HG02610 (cell line): Measurements from ENCODE around the gene IMMP2L.

ENCODE experiments used
- ATAC-seq: cut with Tn5 transposase; IDR thresholded peaks from one replicate; pipeline ENCODE4 v1.9.1; 2021; ENCODE audit warnings: mild to moderate bottlenecking, moderate library complexity; ENCODE audit not compliant: unreplicated experiment

Gene IMMP2L

DNA sequence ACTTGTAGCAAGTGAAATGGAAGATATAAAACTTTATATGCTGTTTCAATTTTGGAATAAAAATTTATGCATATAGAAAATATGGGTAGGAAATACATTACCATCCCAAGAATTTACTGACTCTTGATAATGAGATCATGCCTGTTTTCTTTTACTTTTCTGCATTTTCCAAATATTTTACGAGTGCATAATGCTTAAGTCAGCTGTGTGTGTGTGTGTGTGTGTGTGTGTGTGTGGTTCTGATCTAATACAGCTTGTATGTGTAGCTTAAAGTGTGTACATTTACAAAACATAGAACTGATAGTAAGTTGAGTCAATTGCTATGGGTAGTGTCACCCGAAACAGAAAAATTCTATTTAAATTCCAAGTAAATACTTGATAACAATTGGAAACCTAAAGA lies 787.2 kb downstream of the IMMP2L start:
- ATAC-seq: no peak

DNA sequence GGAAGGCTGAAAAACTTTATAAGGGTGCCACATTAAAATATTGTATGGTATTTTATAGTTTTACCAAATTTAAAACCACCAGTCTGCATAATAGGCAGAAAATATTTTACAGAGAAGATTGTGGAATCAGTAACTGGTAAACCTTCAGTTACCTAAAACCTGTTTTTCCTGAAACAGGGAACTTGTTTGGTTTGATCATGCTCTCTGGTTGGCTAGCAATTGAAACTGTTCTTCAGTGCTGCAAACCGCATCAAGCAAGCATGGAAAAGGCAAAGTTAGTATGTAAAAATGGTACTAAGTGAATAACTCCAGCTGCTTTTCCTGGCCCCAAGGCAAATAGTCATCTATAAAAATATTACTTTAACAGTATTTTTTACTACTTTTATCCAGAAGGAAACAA lies 788.2 kb downstream of the IMMP2L start:
- no peak for ATAC-seq

GRCh38 chr7:110772615-110773014 lies 789.7 kb downstream of the IMMP2L start:
- no peak for ATAC-seq

DNA sequence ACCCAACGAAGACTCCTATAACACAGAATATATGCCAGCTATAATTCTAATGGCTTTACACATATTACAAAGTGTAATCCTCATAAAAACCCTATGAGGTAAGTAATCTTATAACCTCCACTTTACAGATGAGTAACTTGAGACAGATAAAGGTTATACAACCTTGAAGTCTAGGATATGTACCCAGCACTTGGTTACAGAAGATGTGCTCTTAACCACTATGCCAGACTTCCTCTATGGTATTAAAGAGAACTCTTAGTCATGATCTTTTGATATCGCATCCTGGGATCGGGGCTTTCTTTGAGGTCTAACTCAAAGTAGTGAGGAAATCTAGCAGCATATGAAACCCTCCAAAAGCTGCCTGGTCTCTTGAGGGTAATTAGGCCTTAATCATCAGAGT lies 790.6 kb downstream of the IMMP2L start:
- no peak for ATAC-seq

DNA sequence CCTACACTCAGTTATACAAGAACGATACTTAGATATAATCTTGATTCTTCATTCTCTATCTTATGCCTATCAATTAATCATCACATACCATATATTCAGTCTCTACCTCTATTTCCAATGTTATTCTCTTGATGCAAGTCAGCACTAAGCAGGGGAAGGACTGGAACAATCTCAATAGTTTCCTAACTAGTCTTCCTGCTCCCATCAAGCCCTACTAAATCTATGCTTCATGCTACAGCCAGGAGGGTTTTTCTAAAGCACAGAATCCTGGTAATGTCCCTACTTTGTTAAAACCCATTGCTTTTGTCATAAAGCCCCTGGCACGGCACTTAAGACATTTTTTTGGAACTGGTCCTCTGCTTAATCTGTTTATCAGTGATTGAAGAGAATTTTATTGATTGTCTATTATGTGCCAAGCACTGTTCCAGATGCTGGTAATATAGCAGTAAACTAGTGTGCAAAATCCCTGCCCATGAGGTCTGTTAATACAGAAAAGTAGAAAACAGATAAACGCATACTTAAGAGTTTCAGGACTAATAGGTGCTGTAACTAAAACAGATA lies 794.7 kb downstream of the IMMP2L start:
- no peak for ATAC-seq

GRCh38 chr7:110766864-110767263 lies 795.4 kb downstream of the IMMP2L start:
- ATAC-seq: no peak

GRCh38 chr7:110764852-110765251 lies 797.4 kb downstream of the IMMP2L start:
- no peak for ATAC-seq

GRCh38 chr7:110762546-110763225 lies 799.6 kb downstream of the IMMP2L start:
- ATAC-seq: no peak

- ATAC-seq: no peak
Observed at GRCh38 chr7:110760341-110760740, 802.0 kb downstream of the IMMP2L start.

DNA sequence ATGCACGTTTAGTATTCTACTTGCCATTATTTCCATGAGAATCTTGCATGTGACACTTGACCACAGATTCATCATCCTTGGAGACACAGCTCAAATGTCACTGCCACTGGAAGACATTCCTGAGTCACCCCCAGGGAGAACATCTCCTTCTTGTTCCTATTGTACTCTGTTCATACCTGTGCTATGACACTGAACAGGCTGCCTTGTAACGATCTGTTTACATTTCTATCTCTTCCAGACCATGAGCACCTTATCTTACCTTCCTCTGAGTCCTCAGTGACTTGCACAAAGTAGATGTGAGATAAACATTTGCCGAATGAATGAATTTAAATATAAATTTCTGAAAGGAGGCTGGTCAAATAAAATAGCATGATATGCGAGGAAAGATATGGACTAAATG lies 803.2 kb downstream of the IMMP2L start:
- no peak for ATAC-seq

DNA sequence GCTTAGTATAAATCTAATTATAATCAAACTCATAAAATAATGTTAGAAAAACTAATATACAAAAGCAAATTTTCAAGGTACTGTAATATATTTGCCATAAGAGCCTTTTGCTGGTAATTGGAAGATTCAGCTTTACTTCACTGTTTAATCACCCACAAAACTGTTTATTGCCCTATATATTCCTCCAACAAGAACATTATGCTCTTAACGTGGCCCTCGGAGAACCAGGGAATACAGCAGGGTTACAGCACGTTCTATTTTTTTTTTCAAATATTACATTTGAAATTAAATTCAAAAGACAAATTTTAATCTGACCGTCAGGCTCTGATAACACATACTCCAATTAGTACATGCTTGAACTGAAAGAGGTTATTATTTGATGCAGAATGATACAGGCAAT lies 807.6 kb downstream of the IMMP2L start:
- ATAC-seq: no peak

- ATAC-seq: no peak
Observed at GRCh38 chr7:110750931-110751605, 811.2 kb downstream of the IMMP2L start.

- ATAC-seq: no peak
Observed at GRCh38 chr7:110733221-110733620, 829.1 kb downstream of the IMMP2L start.

- no peak for ATAC-seq
Observed at GRCh38 chr7:110724811-110725210, 837.5 kb downstream of the IMMP2L start.

DNA sequence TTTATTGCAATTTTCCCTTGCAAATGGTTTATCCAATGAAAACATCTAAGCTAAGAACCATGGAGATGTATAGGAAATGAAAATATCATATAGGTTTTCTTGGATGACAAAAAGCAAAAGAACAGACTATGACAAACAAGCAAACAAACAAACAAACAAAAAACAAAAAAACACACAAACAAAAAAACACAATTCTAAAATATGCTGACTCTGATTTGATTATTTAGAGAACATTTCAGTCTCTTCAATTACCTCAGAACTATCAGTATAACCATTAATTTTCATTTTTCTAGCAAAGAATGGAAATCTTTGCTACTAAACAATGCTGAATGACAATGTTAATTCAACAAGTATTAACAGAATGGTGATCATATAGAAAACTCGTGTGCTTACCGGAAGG lies 840.9 kb downstream of the IMMP2L start:
- ATAC-seq: no peak

DNA sequence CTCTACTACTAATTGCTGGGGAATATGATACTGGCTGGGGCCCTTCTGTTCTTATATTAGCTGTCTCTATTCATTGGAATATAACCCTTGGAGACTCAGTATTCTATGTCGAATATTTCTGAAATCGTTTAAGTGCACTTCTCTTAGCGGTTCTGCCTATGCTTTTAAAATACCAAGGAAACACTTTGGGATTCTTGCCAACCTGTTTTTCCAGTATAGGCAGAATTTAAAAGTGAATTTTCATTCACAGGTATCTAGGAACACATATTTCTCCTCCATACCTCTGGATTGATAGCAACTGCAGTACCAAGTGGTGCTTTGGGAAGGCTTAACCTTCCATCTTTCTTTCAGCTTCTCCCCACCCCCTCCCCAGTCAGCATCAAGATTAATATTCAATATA lies 841.7 kb downstream of the IMMP2L start:
- no peak for ATAC-seq

DNA sequence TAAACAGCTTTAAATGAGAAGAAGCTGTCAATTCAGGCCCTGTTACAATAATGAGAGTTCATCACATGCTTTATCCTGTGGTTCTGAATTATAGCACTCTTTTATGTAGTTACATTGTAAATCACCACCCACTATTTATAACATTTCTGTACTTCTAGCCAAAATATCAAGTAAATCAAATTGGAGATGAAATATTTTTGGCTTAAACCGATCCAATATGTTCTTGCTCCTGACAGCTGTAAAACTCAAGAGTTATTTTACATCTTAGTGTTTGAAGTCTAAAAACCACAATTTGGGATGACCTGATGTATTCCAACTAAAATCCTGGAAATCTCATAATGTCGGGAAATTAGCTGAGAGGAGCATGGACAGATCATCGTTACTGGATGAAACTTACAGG lies 842.6 kb downstream of the IMMP2L start:
- ATAC-seq: no peak

- ATAC-seq: no peak
Observed at GRCh38 chr7:110718503-110719205, 843.6 kb downstream of the IMMP2L start.

DNA sequence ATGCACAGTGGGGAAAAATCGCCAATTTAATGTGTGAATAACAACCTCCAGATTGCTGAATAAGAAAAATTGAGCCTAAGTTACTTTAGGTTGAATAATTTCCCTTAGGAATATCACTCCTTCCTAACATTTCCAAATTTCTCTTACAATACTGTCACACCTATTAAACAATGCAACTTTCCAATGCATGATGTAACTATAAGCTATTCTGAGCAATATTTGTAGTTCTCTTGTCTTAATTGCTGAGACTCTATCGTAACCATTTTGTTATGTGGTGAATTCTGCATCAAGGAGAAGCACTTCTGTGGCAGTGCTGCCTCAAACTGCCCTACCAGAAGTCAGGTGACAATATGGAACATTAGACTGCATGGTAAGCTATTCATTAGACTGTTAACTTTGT lies 858.1 kb downstream of the IMMP2L start:
- ATAC-seq: no peak

DNA sequence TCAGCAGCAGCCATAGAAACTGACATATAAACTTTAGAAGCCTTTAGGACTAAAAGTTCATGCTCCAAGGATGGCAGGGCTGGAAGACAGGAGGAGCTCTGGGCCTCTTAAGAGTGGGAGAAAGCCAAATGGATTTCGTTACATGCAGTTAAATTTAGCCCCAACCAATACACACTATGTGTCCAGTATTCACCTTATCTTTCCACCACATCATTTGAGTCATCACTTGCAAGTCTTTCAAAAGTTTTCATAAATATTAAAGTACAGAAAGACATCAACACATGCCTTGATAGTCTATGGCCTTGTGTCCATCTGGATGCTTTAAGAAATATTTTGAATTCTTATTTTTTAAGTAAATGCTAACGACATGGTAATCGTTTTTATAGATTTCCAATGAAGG lies 863.7 kb downstream of the IMMP2L start:
- no peak for ATAC-seq

DNA sequence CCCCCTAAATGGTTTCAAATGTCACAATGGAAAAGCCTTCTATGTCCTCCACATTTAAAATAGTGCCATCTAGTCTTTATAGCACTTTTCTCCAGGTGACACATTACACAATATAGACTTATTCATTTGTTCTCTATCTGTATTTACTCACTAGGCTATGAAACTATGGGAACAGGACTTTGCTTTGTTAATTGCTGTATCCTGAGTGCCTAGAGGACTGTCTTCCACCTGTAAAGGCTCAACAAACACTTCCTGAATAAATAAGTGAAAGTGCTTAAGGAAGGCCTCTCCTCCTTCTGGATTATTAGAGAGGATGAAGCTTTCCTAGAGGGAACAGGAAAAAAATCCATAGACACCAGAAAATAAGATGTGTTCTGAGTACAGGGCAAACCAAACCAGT lies 868.9 kb downstream of the IMMP2L start:
- no peak for ATAC-seq

DNA sequence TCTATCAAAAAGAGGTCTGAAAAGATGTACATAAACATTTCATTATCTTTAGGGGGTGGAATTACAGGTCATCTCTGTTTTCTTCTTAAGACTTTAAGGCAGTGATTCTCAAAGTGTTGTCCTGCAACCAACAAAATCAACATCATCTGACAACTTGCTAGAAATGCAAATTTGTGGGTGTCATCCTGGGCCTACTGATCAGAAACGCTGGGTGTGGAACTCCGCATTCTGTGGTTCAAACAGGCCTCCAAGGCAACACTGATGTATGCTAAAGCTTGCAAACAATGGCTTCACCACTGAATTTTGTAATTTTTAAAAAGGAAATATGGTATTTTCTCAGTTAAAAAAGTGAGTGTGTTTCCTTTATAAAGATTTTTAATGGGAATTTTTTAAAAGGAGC lies 873.4 kb downstream of the IMMP2L start:
- ATAC-seq: no peak
